Activated CD8-positive, alpha-beta memory T cell treated with anti-CD3 and anti-CD28 coated beads, Interleukin-2, amount 50 U/mL, for 4 hours (primary cell): ENCODE measurements around the gene MMP11.

ENCODE experiments used
- DNase-seq: peaks from one replicate; pipeline ENCODE4 v3.0.0-alpha.2; 2020

The MMP11 gene

DNA sequence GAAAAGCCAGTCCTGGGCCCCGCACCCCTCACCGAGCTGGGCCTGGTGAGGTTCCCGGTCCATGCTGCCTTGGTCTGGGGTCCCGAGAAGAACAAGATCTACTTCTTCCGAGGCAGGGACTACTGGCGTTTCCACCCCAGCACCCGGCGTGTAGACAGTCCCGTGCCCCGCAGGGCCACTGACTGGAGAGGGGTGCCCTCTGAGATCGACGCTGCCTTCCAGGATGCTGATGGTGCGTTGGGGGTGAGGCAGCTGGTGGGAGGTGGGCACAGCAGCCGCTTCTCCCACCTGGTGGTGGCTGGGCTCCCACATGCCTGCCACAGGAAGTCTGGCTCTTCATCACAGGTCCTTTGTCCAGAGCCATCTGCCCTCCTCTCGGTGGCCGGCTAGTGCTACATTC, 9.6 kb downstream of the MMP11 start:
- no peak for DNase-seq

DNA sequence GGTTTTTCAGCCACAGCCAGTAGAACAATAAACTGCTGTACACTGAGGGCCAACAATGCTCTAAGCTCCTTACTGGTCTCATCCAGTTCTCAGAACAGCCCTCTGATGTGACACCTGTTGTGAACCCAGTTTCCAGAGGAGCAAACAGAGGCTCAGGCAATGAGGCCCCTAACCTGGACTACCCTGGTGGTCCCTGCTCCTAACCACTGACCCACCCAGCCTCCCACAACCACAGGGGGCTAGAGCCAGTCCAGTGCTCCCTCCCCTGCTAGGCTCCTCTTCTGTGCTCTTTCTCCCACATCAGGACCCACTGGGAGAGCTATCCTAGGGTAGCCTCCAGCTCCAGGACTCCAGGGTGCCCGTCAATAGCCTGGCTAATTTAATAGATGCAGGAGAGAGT, 10.1 kb downstream of the MMP11 start:
- DNase-seq = no peak

DNA sequence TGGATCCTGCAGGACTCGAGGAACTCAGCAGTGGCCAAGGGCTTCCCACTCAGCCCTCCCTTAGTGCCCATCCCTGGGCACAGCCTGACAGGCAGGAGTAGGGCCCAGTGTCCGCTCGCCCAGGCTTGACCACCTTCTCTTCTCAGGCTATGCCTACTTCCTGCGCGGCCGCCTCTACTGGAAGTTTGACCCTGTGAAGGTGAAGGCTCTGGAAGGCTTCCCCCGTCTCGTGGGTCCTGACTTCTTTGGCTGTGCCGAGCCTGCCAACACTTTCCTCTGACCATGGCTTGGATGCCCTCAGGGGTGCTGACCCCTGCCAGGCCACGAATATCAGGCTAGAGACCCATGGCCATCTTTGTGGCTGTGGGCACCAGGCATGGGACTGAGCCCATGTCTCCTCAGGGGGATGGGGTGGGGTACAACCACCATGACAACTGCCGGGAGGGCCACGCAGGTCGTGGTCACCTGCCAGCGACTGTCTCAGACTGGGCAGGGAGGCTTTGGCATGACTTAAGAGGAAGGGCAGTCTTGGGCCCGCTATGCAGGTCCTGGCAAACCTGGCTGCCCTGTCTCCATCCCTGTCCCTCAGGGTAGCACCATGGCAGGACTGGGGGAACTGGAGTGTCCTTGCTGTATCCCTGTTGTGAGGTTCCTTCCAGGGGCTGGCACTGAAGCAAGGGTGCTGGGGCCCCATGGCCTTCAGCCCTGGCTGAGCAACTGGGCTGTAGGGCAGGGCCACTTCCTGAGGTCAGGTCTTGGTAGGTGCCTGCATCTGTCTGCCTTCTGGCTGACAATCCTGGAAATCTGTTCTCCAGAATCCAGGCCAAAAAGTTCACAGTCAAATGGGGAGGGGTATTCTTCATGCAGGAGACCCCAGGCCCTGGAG, 10.9 kb downstream of the MMP11 start:
- DNase-seq = no peak

DNA sequence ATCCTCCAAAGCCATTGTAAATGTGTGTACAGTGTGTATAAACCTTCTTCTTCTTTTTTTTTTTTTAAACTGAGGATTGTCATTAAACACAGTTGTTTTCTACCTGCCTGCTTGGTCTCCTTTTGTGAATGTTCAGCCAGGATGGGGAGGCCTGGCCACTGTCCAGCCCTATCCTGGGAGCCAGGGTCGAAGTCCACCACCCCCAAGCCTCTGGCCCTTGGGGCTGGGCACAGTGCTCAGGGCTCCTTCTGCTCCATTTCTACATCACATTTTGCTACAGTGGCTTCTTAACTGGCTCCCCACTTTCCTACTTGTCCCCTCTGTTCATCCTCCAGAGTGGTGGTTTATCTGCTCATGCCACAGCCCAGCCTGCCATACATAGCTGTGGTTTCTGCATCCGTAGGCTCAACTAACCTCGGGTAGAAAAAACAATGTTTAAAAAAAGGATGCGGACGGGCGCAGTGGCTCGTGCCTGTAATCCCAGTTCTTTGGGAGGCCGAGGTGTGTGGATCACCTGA, 11.6 kb downstream of the MMP11 start:
- no peak for DNase-seq

DNA sequence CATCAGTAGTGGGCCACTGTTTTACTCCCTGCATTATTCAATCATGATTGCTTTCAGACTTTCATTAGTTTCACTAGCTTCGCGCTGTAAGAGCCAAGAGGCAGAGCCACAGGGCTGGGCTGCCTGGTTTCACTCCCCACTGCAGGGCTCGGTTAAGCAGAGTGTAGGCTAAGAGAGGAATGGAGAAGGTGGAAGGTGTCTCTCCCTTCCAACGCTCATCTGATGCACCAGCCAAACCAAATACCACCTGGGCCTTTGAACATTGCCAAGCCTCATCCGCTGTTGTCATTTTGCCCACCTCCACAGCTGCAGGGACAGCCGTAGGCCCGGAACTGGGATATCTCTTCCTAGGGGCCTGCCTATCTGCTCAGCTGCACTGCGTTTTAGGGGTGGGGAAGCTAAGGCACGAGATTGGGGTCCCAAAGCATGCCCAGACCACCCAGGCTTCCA, 13.6 kb downstream of the MMP11 start:
- no peak for DNase-seq

DNA sequence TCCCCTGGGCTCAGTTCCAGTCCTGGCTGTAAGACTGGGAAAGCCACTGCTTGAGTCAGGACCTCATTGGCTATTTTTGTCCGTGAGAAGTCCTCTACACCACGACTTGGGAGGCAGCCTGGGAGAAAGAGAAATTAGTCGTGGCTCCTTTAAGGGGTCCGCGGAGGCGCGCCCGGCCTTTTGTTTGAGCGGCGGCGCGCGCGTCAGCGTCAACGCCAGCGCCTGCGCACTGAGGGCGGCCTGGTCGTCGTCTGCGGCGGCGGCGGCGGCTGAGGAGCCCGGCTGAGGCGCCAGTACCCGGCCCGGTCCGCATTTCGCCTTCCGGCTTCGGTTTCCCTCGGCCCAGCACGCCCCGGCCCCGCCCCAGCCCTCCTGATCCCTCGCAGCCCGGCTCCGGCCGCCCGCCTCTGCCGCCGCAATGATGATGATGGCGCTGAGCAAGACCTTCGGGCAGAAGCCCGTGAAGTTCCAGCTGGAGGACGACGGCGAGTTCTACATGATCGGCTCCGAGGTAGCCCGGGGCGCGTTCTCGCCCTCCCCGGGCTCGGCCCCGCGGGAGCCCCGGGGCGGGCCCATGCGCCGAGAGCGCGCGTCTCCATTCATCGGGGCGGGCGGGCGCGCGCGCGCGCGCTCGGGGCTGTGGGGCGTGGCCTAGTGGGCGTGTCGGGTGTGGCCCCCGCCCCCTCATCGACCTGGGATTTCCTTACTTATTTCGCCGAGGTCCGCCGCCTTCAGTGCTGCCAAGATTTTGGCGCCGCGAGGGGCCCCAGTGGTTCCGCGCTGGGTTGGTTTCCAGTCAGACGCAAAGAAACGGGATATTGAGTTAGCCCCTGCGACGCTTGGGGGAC, 14.3 kb downstream of the MMP11 start, which contains the start of gene SMARCB1:
Gene SMARCB1, plus strand, starts transcription at position 215 of the 848 bp plus-strand sequence. Its CDS starts 204 bp downstream, at position 419.
- peak; percentile 89 for DNase-seq

DNA sequence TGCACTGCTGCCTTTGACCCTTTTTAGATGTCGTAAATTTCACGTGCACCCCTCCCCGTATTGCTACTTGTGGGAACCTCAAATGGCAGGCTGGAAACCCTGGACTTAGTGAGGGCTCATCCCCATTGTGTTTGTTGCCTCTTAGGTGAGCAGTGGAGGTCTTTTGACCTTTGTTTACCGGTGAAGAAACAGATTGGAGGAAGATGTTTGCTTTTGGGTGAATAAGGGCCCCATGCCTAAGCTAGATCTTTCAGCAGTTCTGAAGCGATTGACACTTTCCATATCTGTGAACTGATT, 14.9 kb downstream of the MMP11 start:
- no peak for DNase-seq

DNA sequence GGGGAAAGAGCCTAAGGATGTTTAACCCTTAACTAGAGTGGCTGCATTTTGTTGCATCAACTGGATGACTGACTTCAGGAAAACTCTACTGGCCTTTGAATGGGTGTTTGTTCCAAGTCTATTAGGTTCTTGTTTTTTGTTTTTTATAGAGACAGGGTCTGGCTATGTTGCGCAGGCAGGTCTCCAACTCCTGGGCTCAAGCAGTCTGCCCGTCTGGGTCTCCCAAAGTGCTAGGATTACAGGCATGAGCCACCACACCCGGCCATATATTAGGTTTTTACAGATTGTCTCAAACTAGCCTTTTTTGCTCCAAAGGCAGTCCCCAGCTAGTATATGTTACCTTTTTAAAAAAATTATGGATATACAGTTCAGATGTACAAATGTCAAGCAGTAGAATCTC, 15.3 kb downstream of the MMP11 start:
- no peak for DNase-seq

DNA sequence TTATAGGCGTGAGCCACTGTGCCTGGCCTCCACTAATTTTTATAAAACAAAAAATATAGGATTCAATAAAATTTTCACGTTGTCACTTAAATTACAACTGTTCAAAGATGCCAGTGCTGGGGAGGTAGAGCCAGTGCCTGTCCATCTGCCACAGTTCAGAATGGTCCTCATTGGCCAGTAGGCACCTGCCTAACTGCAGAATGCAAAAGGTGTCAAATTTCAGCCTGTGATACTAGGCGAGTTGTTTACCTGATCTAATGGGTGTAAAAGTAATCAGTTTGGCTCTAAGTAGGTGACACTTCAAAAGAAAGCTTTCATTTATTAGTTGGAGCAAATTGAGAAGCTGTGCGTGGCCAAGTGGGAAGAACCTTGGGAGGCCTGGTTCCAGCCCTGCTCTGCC, 16.5 kb downstream of the MMP11 start:
- no peak for DNase-seq

DNA sequence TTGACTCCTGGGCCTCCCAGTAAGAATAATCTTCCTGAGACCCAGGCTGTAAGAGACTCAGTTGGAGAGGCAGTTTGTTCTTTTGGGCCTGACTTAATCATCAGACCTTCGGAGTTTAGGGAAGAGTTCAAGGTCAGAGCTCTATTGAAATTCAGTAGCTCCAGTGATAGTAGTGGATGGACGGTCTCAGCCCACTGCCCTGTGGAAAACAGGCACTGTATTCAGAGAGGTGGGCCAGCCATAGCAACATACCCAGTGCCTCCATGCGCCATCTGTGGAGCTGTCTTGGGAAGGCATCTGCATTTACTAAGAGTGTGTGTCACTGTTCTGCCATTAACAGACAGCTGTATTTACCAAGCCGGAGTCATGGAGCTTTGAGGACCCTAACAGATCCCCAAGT, 17.0 kb downstream of the MMP11 start:
- DNase-seq = no peak

DNA sequence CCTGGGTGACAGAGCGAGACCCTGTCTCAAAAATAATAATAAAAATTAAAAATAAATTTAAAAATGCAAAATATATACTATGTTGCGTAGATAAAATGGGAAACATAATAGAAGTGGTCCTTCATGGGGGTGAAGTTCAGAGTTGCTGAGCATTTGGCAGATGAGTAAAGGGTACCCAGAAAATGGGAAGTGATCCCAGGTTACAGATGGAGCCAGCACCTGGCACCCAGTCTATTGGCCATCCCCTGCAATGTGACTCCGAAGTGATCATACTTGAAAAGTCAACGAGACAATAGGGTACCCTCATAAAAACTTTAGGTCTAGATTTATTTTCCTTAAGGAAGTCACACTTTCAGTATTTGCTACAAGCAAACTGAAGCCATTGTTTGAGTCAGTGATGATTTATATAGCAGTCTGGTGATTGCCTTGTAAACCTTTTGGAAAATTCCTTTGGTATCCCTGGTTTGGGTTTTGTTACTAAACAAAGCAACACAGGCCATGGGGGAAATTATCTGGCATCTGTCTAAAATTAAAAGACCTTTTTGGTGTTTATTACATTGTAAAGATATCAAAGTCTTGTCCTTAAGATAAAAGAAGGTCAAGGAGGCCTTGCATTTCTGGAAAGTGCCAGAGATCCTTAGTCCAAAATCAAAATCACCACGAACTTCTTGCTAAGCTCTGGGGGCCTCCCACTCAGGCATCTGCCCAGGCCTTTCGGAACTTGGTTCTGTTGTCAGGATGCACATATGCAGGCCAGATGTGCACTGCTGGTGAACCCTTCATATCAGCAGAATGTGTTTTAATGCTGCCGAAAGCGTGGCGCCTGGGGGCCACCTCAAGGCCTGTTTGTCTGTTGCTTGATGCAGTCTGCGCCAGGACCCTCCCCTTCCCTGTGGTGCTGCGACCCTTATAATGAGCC, 18.4 kb downstream of the MMP11 start:
- no peak for DNase-seq

DNA sequence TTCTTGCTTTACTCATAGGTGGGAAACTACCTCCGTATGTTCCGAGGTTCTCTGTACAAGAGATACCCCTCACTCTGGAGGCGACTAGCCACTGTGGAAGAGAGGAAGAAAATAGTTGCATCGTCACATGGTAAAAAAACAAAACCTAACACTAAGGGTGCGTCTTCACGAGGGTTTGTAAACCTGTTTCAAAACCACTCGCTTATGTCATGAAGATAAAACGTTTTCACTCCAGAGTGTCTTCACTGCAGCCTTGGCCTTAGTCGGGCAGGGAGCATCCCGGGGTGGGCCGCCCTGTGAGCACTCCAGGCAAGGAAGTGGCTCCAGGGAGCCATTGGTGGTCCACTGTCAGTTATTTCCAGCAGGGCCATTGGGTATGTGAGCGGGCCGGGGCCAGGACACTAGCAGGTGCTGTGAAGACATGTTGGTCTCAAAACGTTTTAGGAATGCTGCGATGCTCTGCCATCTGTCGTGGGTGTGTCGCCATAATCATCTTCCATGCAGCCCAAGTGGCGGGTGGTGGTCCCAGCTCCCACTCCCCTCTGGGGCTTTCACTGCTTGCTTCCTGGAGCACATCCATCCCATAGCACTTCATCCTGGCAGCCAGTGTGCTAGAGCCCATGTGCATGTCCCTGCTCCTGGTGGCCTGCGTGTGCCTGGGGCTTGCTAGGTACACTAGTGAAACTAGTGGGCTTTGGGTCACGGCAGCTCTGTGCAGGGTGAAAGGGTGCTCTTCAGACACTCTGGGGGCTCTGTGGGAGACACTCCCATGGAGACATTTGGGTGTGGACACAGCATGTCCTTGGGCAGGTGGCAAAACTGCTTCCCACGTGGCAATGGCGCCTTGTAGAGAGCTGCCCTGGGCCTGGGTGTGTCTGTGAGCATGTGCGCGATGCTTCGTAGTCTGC, 19.3 kb downstream of the MMP11 start:
- no peak for DNase-seq

DNA sequence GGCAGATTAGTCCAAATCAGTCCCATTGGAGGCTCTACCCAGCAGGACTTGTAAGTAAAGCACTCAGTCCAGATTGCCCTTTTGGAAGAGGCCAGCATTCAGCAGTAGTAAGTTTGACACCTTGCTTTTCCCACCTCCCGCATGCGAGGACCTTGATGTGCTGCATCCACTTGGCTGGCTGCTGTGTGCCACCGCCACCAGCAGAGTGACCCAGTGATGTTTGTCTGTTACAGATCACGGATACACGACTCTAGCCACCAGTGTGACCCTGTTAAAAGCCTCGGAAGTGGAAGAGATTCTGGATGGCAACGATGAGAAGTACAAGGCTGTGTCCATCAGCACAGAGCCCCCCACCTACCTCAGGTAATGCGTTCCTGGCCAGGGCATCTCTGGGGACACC, 20.7 kb downstream of the MMP11 start:
- no peak for DNase-seq

DNA sequence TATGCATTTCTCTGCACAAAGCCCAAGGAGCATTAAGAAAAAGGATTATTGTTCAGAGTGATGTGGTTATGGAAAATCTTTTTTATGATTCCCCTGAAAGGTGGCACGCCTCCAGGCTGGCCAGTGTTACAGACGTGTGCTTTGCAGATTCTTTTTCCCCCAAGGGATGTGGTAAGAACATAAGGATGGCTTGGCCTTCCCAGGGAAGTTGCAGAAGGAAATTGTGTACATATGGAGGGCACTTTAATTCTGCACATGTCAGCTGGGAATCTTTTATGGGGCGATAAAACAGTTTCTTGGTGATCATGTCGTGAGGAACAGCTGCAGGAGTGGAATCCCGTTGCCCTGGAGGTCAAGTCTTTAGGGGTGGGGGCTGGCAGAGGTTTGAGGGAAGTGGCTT, 23.8 kb downstream of the MMP11 start:
- no peak for DNase-seq

DNA sequence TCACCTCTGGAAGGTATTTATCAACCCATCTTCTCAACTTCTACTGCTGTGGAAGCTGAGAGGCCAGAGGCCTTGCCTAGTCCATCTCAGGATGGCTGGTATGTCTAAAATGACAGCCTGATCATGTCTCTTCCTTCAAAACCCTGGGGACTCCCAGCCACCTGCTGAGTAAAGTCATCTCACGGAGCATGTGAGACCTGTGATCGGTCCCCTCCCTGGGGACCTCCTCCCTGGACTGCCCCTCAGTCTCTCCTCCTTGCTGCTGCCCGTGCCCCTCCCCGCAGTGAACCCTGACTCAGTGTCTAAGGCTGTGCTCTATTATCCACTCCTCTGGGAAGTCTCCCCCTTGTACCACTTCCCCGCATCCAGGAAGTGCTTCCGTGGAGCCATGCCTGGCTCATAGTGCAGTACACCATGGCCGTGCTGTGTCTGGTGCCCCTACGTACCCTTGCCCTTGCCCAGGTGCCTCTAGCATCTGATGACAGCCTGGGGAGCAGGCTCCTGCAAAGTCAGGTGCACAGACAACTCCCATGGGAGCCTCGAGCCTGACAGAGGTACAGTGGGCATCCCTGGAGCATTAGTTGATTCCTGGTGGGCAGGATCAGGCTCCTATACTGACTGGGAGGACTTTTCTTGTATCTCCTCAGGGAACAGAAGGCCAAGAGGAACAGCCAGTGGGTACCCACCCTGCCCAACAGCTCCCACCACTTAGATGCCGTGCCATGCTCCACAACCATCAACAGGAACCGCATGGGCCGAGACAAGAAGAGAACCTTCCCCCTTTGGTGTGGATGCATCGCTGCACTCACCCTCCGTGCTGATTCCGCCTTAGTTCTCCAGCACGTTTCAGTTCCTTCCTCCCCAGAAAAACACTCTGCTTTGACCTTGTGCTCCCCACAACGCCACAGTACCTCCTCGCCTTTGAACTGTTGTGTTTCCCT, 27.9 kb downstream of the MMP11 start:
- no peak for DNase-seq

DNA sequence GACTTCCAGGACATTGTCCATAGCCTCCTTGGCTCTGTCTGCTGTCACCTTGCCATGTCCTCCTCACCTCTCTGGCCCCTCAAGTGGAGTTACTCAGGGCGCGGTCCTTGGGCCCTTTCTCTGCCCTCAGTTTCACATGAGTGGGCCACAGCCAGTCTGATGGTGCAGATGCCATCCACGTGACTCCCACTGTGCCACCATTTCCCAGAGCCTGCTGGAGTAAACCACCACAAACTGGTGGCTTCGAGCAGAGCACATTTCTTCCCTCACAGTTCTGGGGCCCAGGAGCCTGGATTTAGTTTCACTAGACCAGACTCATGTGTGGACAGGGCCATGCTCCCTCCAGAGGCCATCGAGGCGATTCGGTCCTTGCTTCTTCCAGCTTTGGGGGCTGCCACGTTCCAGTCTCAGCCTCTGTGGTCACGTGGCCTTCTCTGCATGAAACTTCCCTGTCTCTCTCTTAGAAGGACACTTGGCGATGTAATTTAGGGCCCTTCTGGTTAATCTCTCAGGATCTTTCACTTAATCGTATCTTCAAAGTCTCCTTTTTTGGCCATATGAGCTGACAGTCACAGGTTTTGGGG, 28.7 kb downstream of the MMP11 start:
- no peak for DNase-seq

DNA sequence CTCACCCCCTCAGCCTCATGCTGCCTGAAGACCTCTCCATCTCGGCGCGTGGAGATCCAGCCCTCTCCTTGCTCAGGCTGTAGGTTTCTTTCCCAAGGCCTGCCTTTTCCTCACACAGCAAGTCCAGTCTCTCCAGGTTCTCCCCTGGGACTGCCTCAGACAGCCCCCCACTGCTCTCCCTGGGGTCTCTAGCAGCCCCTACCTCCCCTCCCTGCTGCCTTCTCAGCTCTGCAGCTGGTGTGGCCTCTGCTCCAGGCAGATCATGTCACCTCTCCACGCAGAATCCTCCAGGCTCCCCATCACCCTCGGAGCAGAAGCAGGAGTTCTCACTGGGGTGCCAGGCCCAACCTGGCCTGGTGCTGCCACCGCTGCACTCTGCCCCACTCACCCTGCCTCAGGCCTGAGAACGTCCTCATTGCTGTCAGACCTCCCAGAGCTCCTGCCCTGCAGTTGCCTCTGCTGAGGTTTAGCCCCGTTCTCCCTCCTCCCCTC, 29.3 kb downstream of the MMP11 start:
- DNase-seq = no peak

DNA sequence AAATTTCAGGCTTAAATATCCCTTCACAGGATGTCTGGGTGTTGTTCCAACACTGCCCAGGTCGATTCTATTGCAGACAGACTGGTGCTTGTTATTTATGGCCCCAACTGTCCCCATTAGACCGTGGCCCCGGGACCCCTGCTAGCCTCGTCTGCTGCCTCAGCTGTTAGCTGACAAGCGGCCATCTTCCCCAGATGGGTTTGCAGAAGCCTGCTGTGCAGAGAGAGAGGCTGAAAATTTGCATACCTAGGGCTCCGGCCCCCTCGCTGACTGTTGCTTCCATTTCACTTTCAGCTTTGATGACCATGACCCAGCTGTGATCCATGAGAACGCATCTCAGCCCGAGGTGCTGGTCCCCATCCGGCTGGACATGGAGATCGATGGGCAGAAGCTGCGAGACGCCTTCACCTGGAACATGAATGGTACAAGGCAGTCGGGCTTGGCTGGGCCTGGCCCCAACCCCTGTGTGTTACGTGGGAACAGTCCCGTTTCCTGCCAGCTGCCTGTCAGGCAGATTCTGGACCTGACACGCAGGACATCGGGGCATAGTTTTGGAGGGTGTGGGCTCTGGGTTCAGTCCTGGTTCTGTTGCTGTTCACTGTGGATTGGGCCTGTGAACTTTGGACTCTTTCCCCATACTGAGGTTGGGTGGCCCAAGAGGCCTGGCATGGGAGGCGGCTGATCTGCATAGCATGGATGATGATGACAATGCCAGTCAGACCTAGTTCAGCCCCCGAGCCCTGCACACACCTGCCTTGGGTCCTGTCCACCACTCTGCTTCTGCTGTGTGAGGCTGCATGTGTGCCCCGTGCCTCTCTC, 30.6 kb downstream of the MMP11 start:
- DNase-seq = no peak

DNA sequence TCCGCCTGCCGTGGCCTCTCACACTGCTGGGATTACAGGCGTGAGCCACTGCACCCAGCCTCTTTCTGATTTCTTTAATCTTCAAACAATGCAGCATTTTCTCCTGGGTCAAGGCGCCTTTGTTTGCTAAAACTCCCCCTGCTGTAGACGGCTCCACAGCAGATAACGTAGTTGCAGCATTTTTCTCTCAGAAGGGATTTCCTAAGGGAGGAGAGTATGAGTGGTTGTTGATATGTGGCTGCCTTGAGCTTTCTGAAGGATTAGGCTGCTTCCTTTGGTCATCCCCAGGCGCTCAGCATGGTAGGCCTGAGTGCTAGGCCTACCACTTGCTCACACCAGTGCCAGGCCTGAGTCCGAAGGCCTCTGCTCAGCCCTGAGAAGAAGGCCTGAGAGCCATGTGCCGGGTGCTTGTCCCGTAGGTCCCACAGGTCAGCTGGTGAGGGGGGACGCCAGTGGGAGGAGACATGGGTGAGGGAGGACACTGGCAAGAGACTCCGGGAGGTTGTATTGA, 32.2 kb downstream of the MMP11 start:
- DNase-seq = no peak
